GM23338 (cell line): Measurements from ENCODE around the gene RNF157. TPM values are rescaled to one million over a fixed set of nuclear protein-coding genes. Genes with fewer than 3 reads are reported as not detected.

Experiments
- ATAC-seq: fragments of 200-7000 bp; cut with Tn5 transposase; 3 replicates; pipeline ENCODE4 v1.9.1; 2020
- DNase-seq: peaks from one replicate; pipeline ENCODE4 v3.0.0-alpha.2; 2015; ENCODE audit warnings: low spot score
- H2AFZ ChIP-seq: fragments of 200-600 bp; sonication (generic); 2 replicates; pipeline ENCODE4 v1.8.0; 2016; ENCODE audit warnings: antibody characterized with exemption, mild to moderate bottlenecking, moderate library complexity
- H3F3A ChIP-seq: fragments of 200-600 bp; sonication (generic); replicated peaks from 2 replicates; pipeline ENCODE4 v1.8.0; 2017; ENCODE audit warnings: antibody characterized with exemption, mixed run types, low read depth
- H3K27ac ChIP-seq: fragments of 200-600 bp; sonication (generic); 2 replicates; pipeline ENCODE4 v1.6.1; 2016; ENCODE audit warnings: low read depth
- H3K27me3 ChIP-seq: fragments of 200-600 bp; sonication (generic); 2 replicates; pipeline ENCODE4 v1.8.0; 2016; ENCODE audit warnings: mild to moderate bottlenecking, mixed run types, moderate library complexity; ENCODE audit not compliant: insufficient read depth
- H3K36me3 ChIP-seq: fragments of 200-600 bp; sonication (generic); 2 replicates; pipeline ENCODE4 v1.8.0; 2016; ENCODE audit warnings: mild to moderate bottlenecking; ENCODE audit not compliant: insufficient read depth
- H3K4me1 ChIP-seq: fragments of 200-600 bp; sonication (generic); 2 replicates; pipeline ENCODE4 v1.8.0; 2016; ENCODE audit warnings: mild to moderate bottlenecking, moderate library complexity; ENCODE audit not compliant: insufficient read depth
- H3K4me2 ChIP-seq: fragments of 200-600 bp; sonication (generic); 2 replicates; pipeline ENCODE4 v1.7.1; 2017; ENCODE audit warnings: mixed run types
- H3K4me3 ChIP-seq: fragments of 200-600 bp; sonication (generic); 2 replicates; pipeline ENCODE4 v1.6.1; 2016; ENCODE audit warnings: mixed run types
- H3K79me2 ChIP-seq: fragments of 200-600 bp; sonication (generic); replicated peaks from 2 replicates; pipeline ENCODE4 v1.8.0; 2017; ENCODE audit warnings: mild to moderate bottlenecking; ENCODE audit not compliant: insufficient read depth
- H3K9me2 ChIP-seq: fragments of 200-600 bp; sonication (generic); 2 replicates; pipeline ENCODE4 v1.8.0; 2017; ENCODE audit not compliant: insufficient read depth
- H4K20me1 ChIP-seq: fragments of 200-600 bp; sonication (generic); replicated peaks from 2 replicates; pipeline ENCODE4 v1.8.0; 2017; ENCODE audit warnings: mild to moderate bottlenecking; ENCODE audit not compliant: insufficient read depth
- H3K27ac Mint-ChIP-seq: 2 replicates; pipeline ENCODE4 v1.8.0; 2020; ENCODE audit warnings: inconsistent platforms, mild to moderate bottlenecking, moderate library complexity, mixed read lengths
- H3K27me3 Mint-ChIP-seq: 3 replicates; pipeline ENCODE4 v1.8.0; 2022; ENCODE audit warnings: low read depth, mild to moderate bottlenecking, moderate library complexity, mixed read lengths, inconsistent platforms; ENCODE audit not compliant: insufficient read depth, poor library complexity
- H3K36me3 Mint-ChIP-seq: 3 replicates; pipeline ENCODE4 v1.8.0; 2021; ENCODE audit warnings: low read depth, mild to moderate bottlenecking, inconsistent platforms, moderate library complexity, mixed read lengths
- H3K4me1 Mint-ChIP-seq: 3 replicates; pipeline ENCODE4 v1.8.0; 2020; ENCODE audit warnings: mild to moderate bottlenecking, inconsistent platforms, mixed read lengths
- H3K4me3 Mint-ChIP-seq: 3 replicates; pipeline ENCODE4 v1.8.0; 2021; ENCODE audit warnings: moderate library complexity, mild to moderate bottlenecking, inconsistent platforms, mixed read lengths
- H3K9me3 Mint-ChIP-seq: 3 replicates; pipeline ENCODE4 v1.8.0; 2020; ENCODE audit warnings: moderate library complexity, mild to moderate bottlenecking, inconsistent platforms, mixed read lengths
- CREB1 ChIP-seq: fragments of 250-450 bp; sonication (Bioruptor Pico); IDR thresholded peaks from 2 replicates; pipeline ENCODE4 v1.5.0; 2020; ENCODE audit warnings: low read depth, mild to moderate bottlenecking, moderate library complexity
- EZH2 ChIP-seq: fragments of 200-600 bp; sonication (generic); IDR thresholded peaks from one replicate; pipeline ENCODE4 v1.8.0; 2017; ENCODE audit warnings: antibody characterized with exemption, mild to moderate bottlenecking, low read depth; ENCODE audit not compliant: unreplicated experiment
- EZH2phosphoT487 ChIP-seq: fragments of 200-600 bp; sonication (generic); IDR thresholded peaks from one replicate; pipeline ENCODE4 v1.8.1; 2018; ENCODE audit warnings: antibody characterized with exemption; ENCODE audit not compliant: unreplicated experiment
- JUNB ChIP-seq: IDR thresholded peaks from one replicate; pipeline ENCODE4 v1.6.1; 2016; ENCODE audit warnings: antibody characterized with exemption; ENCODE audit not compliant: unreplicated experiment
- NANOG ChIP-seq: IDR thresholded peaks from 2 replicates; pipeline ENCODE4 v1.6.1; 2016; ENCODE audit warnings: antibody characterized with exemption, borderline replicate concordance
- POLR2AphosphoS5 ChIP-seq: IDR thresholded peaks from 2 replicates; pipeline ENCODE4 v1.6.1; 2016; ENCODE audit warnings: antibody characterized with exemption, low read depth
- STAT1 ChIP-seq: IDR thresholded peaks from one replicate; pipeline ENCODE4 v1.6.1; 2016; ENCODE audit warnings: antibody characterized with exemption; ENCODE audit not compliant: unreplicated experiment
- ZNF114 ChIP-seq: fragments of 250-450 bp; sonication (Bioruptor Pico); IDR thresholded peaks from 2 replicates; pipeline ENCODE4 v1.5.0; 2020; ENCODE audit warnings: mild to moderate bottlenecking, moderate library complexity
- ZNF331 ChIP-seq: fragments of 250-450 bp; sonication (Bioruptor Pico); IDR thresholded peaks from 2 replicates; pipeline ENCODE4 v1.5.0; 2020; ENCODE audit warnings: low read depth, mild to moderate bottlenecking, moderate library complexity
- polyA plus RNA-seq: library from polyadenylated mRNA; unstranded; fragments of >200 nt; fragmentation: Nextera tagmentation; extraction: Ambion mirVana; gene quantifications from 2 replicates; pipeline ENCODE4 v1.2.1, GENCODE V29; 2016
- total RNA-seq: library from RNA; depleted of rRNA; stranded (reverse); fragments of >200 nt; shearing (Covaris generic); gene quantifications from 2 replicates; pipeline ENCODE4 v1.2.3, GENCODE V29; 2014
- TF ChIP-seq, protein P1 (sequence below): IDR thresholded peaks from one replicate; pipeline ENCODE4 v1.6.1; 2018; ENCODE audit warnings: antibody characterized with exemption; ENCODE audit not compliant: unreplicated experiment
- TF ChIP-seq, protein P2 (sequence below): IDR thresholded peaks from 2 replicates; pipeline ENCODE4 v1.6.1; 2016; ENCODE audit warnings: antibody characterized with exemption
- TF ChIP-seq, protein P3 (sequence below), 2 experiments: fragments of 200-600 bp in 1 of 2; sonication (generic) in 1 of 2; conservative IDR thresholded peaks; 2 replicates each; pipeline versions ENCODE4 v1.5.1 to v1.6.1; 2016 to 2017; ENCODE audit warnings: antibody characterized with exemption in 2 of 2, low read depth in 2 of 2, mild to moderate bottlenecking in 2 of 2, moderate library complexity in 1 of 2

The RNF157 gene
- total and polyA plus RNA-seq, 2 experiments from 2014 or later, result 7.8 to 11.7 TPM

DNA sequence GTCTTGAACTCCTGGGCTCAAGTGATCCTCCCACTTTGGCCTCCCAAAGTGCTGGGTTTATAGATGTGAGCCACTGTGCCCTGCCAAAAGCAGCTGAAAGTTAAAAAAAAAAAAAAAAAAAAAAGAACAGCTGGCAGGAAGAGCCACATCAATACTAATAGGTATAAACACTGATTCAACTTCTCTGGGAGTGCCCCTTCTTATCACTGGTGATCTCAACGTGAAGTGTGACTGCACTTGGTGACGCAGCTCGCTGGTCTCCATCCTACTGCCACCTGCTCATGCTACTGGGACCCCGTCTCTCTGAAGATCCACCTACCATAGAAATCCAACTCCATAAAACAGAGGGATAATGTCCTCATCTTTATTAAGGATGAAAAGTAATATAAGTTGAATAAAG is 40.8 kb downstream of the RNF157 start:
- Mint-ChIP-seq H3K4me1 (no peaks in the 10 kb centered on the region), H3K27ac (no peak overlapping the region), H3K36me3 (no peaks in the 10 kb centered on the region), H3K27me3 (peaks cover 5% of the 10 kb centered on the region), H3K9me3 (no peaks in the 10 kb centered on the region), H3K4me3 (no peak overlapping the region)
- TF ChIP-seq, protein P1, sequence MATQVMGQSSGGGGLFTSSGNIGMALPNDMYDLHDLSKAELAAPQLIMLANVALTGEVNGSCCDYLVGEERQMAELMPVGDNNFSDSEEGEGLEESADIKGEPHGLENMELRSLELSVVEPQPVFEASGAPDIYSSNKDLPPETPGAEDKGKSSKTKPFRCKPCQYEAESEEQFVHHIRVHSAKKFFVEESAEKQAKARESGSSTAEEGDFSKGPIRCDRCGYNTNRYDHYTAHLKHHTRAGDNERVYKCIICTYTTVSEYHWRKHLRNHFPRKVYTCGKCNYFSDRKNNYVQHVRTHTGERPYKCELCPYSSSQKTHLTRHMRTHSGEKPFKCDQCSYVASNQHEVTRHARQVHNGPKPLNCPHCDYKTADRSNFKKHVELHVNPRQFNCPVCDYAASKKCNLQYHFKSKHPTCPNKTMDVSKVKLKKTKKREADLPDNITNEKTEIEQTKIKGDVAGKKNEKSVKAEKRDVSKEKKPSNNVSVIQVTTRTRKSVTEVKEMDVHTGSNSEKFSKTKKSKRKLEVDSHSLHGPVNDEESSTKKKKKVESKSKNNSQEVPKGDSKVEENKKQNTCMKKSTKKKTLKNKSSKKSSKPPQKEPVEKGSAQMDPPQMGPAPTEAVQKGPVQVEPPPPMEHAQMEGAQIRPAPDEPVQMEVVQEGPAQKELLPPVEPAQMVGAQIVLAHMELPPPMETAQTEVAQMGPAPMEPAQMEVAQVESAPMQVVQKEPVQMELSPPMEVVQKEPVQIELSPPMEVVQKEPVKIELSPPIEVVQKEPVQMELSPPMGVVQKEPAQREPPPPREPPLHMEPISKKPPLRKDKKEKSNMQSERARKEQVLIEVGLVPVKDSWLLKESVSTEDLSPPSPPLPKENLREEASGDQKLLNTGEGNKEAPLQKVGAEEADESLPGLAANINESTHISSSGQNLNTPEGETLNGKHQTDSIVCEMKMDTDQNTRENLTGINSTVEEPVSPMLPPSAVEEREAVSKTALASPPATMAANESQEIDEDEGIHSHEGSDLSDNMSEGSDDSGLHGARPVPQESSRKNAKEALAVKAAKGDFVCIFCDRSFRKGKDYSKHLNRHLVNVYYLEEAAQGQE, result no peak
- no peak for TF ChIP-seq EZH2
- no peak for TF ChIP-seq NANOG
- TF ChIP-seq, protein P2, sequence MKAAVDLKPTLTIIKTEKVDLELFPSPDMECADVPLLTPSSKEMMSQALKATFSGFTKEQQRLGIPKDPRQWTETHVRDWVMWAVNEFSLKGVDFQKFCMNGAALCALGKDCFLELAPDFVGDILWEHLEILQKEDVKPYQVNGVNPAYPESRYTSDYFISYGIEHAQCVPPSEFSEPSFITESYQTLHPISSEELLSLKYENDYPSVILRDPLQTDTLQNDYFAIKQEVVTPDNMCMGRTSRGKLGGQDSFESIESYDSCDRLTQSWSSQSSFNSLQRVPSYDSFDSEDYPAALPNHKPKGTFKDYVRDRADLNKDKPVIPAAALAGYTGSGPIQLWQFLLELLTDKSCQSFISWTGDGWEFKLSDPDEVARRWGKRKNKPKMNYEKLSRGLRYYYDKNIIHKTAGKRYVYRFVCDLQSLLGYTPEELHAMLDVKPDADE, result no peak
- TF ChIP-seq JUNB, result no peak
- TF ChIP-seq EZH2phosphoT487, result no peak
- TF ChIP-seq, protein P3, sequence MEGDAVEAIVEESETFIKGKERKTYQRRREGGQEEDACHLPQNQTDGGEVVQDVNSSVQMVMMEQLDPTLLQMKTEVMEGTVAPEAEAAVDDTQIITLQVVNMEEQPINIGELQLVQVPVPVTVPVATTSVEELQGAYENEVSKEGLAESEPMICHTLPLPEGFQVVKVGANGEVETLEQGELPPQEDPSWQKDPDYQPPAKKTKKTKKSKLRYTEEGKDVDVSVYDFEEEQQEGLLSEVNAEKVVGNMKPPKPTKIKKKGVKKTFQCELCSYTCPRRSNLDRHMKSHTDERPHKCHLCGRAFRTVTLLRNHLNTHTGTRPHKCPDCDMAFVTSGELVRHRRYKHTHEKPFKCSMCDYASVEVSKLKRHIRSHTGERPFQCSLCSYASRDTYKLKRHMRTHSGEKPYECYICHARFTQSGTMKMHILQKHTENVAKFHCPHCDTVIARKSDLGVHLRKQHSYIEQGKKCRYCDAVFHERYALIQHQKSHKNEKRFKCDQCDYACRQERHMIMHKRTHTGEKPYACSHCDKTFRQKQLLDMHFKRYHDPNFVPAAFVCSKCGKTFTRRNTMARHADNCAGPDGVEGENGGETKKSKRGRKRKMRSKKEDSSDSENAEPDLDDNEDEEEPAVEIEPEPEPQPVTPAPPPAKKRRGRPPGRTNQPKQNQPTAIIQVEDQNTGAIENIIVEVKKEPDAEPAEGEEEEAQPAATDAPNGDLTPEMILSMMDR (conservative IDR thresholded peaks at IDR 0.05; ENCODE audit: low read depth in 2 of 2), result no peak
- no peak for TF ChIP-seq ZNF114 (CRISPR knock-in tag)
- TF ChIP-seq CREB1, result no peak
- no peak for TF ChIP-seq STAT1
- Histone ChIP-seq H3K4me1 (no peaks in the 10 kb centered on the region), H4K20me1 (no peaks in the 10 kb centered on the region), H3K27me3 (no peaks in the 10 kb centered on the region), H3K4me3 (no peak overlapping the region), H3K79me2 (no peaks in the 10 kb centered on the region), H3K27ac (no peak overlapping the region), H3K4me2 (no peak overlapping the region), H3F3A (no peaks in the 10 kb centered on the region), H2AFZ (no peak overlapping the region), H3K36me3 (no peaks in the 10 kb centered on the region), H3K9me2 (no peaks in the 10 kb centered on the region; the same call in 1 of the 2 replicates)
- ATAC-seq (no peak), DNase-seq (no peak)

DNA sequence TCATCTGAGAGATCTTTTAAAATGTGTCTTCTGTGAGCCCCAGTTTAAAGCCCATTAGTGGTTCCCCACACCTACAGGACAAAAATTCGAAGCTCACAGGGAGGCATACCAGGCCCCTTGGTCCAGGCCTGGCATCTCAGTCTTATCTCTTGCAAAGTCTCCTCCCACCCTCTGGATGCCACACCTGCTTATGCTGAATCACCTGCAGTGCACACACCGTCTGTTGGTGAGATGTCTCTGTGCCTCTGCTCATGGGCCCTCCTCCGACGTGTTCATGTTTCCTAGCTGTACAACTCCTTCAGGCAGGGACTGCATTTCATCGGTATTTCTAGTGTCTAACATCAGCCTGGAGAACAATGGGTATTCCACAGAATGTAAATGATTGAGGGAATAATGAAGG is 41.6 kb downstream of the RNF157 start:
- Histone ChIP-seq H2AFZ (no peak overlapping the region), H3K79me2 (no peaks in the 10 kb centered on the region), H3K27ac (no peak overlapping the region), H3K27me3 (no peaks in the 10 kb centered on the region), H3F3A (no peaks in the 10 kb centered on the region), H3K4me2 (no peak overlapping the region), H3K9me2 (no peaks in the 10 kb centered on the region; the same call in 1 of the 2 replicates), H3K4me1 (no peaks in the 10 kb centered on the region), H4K20me1 (no peaks in the 10 kb centered on the region), H3K4me3 (no peak overlapping the region), H3K36me3 (no peaks in the 10 kb centered on the region)
- ATAC-seq (no peak), DNase-seq (no peak)
- no peak overlapping the region for H3K4me3 Mint-ChIP-seq
- peaks cover 3% of the 10 kb centered on the region for H3K27me3 Mint-ChIP-seq
- 0 out of 3 replicates have a peak, but pooled peaks cover 2% of the 10 kb centered on the region for H3K4me1 Mint-ChIP-seq
- no peaks in the 10 kb centered on the region for H3K36me3 Mint-ChIP-seq
- no peak overlapping the region for H3K27ac Mint-ChIP-seq
- no peaks in the 10 kb centered on the region for H3K9me3 Mint-ChIP-seq
- TF ChIP-seq STAT1 (no peak), CREB1 (no peak), ZNF114 (CRISPR knock-in tag) (no peak), NANOG (no peak), POLR2AphosphoS5 (no peak), ZNF331 (CRISPR knock-in tag) (no peak), JUNB (no peak)
- TF ChIP-seq, protein P3 (conservative IDR thresholded peaks at IDR 0.05; ENCODE audit: low read depth in 2 of 2), result no peak
